HepG2 (cell line): ENCODE results near the gene DNAJC19. TPM values are rescaled to one million over a fixed set of nuclear protein-coding genes. Genes with fewer than 3 reads are reported as not detected.
A peak's percentile ranks its signal among the peaks of the same experiment; 100 is the strongest.
"Not testable (repeated sequence)": the region's sequence is repeated elsewhere in the genome, so short reads cannot be mapped to it uniquely, and the experiment has no call there.

Source experiments
- ATAC-seq: fragments of 200-7000 bp; cut with Tn5 transposase; 3 replicates; pipeline ENCODE4 v1.9.1; 2020; ENCODE audit warnings: mild to moderate bottlenecking, moderate library complexity
- BruUV-seq: library from RNA; stranded (reverse); fragments of 400-500 nt; replicated peaks from 2 replicates; lab custom pipeline; 2021; lab: Mats Ljungman, UMichigan
- CTCF ChIA-PET: fragments of 300-600 bp; formaldehyde crosslinking; extraction: SDS; loops from one replicate; lab custom pipeline; 2021; ENCODE audit warnings: low total read pairs, inconsistent platforms, low intra/inter-chr PET ratio; lab: Yijun Ruan, JAX
- POLR2A ChIA-PET: fragments of 350-600 bp; sonication (Branson Sonifier 250); formaldehyde crosslinking; loops from one replicate; lab custom pipeline; 2020; ENCODE audit warnings: antibody characterized with exemption, inconsistent platforms; lab: Yijun Ruan, JAX
- DNase-seq: peaks from one replicate; pipeline ENCODE4 v3.0.0-alpha.2; 2015; ENCODE audit warnings: low spot score
- FAIRE-seq: peaks from 3 replicates; lab custom pipeline; 2011; peaks lifted over from hg19 to GRCh38; lab: Jason Lieb, UNC
- H2AFZ ChIP-seq: one replicate; pipeline ENCODE4 v1.6.1; 2011; ENCODE audit warnings: low read length, inconsistent platforms
- H3K27ac ChIP-seq: fragments of 300-600 bp; 3 replicates; pipeline ENCODE4 v1.8.0; 2011; ENCODE audit warnings: mixed run types, mild to moderate bottlenecking, mixed read lengths, low read length, inconsistent platforms; ENCODE audit not compliant: insufficient read depth; ENCODE audit errors: extremely low read length
- H3K27me3 ChIP-seq, 2 experiments: fragments of 200-600 bp in 1 of 2; 2 replicates in 1 of 2; 3 replicates in 1 of 2; pipeline versions ENCODE4 v1.6.0 to v1.8.0; 2011; ENCODE audit warnings: low read length in 2 of 2, mild to moderate bottlenecking in 2 of 2, moderate library complexity in 2 of 2, inconsistent platforms in 1 of 2; ENCODE audit not compliant: insufficient read depth in 2 of 2, control insufficient read depth in 1 of 2
- H3K36me3 ChIP-seq, 2 experiments: fragments of 200-600 bp in 1 of 2; replicated peaks in 1 of 2; 2 replicates in 1 of 2; 3 replicates in 1 of 2; pipeline versions ENCODE4 v1.5.1 to v1.8.0; 2011; ENCODE audit warnings: low read length in 2 of 2, inconsistent platforms in 1 of 2; ENCODE audit not compliant: insufficient read depth in 2 of 2, control insufficient read depth in 1 of 2
- H3K4me1 ChIP-seq: 2 replicates; pipeline ENCODE4 v1.5.1; 2012; ENCODE audit warnings: low read length, inconsistent platforms; ENCODE audit not compliant: insufficient read depth
- H3K4me2 ChIP-seq: 2 replicates; pipeline ENCODE4 v1.6.0; 2011; ENCODE audit warnings: low read depth, low read length, inconsistent platforms
- H3K4me3 ChIP-seq, 3 experiments: fragments of 200-600 bp in 1 of 3; sonication (generic), shearing (Covaris generic) in 1 of 3; replicated peaks in 1 of 3; 2 replicates each; pipeline ENCODE4 v1.5.1; 2011 to 2016; ENCODE audit warnings: low read length in 3 of 3, inconsistent platforms in 2 of 3, low read depth in 2 of 3, mild to moderate bottlenecking in 2 of 3, control low read depth in 1 of 3, mixed read lengths in 1 of 3; ENCODE audit not compliant: insufficient read depth in 1 of 3
- H3K79me2 ChIP-seq: one replicate; pipeline ENCODE4 v1.6.1; 2011; ENCODE audit warnings: low read length, inconsistent platforms; ENCODE audit not compliant: insufficient read depth
- H3K9ac ChIP-seq: 2 replicates; pipeline ENCODE4 v1.6.0; 2011; ENCODE audit warnings: mild to moderate bottlenecking, low read depth, low read length, inconsistent platforms; ENCODE audit not compliant: insufficient read depth
- H3K9me3 ChIP-seq: 2 replicates; pipeline ENCODE4 v1.5.1; 2012; ENCODE audit warnings: mild to moderate bottlenecking, low read length
- H4K20me1 ChIP-seq: 2 replicates; pipeline ENCODE4 v1.6.0; 2011; ENCODE audit warnings: inconsistent platforms, mild to moderate bottlenecking, low read length, moderate library complexity; ENCODE audit not compliant: insufficient read depth
- KLF15 ChIP-seq: sonication (generic); formaldehyde crosslinking; IDR thresholded peaks from 2 replicates; pipeline ENCODE4 v1.8.1; 2023; ENCODE audit warnings: borderline replicate concordance, mild to moderate bottlenecking, inconsistent platforms, missing genetic modification reagents, mixed read lengths
- MEIS1 ChIP-seq: sonication (generic); formaldehyde crosslinking; IDR thresholded peaks from 2 replicates; pipeline ENCODE4 v1.9.0; 2021; ENCODE audit warnings: mild to moderate bottlenecking, missing genetic modification reagents, moderate library complexity, borderline replicate concordance
- POLR2AphosphoS2 ChIP-seq: IDR thresholded peaks from 2 replicates; pipeline ENCODE4 v1.6.1; 2011; ENCODE audit warnings: low read depth, low read length, improper control_type of control experiment
- WGBS: methylation state at CpG from one replicate; pipeline ENCODE4 v1.1.6; 2017; ENCODE audit warnings: low lambda C conversion rate; 5-methylcytosine and 5-hydroxymethylcytosine counted together
- in situ Hi-C: cut with HindIII; loops from 2 replicates; pipeline ENCODE4 v1.10.0; 2017; ENCODE audit warnings: low pct_unique_long_range_greater_than_20kb; ENCODE audit not compliant: extremely low pct_ligation_motif_present
- intact Hi-C: fragments of 100-400 bp; cut with micrococcal nuclease; formaldehyde crosslinking; loops from one replicate; pipeline ENCODE4 v1.10.0; 2022; ENCODE audit not compliant: unreplicated experiment
- polyA plus RNA-seq, 8 experiments: library from polyadenylated mRNA; depleted of rRNA in 3 of 8; stranded (reverse) in 7 of 8; unstranded in 1 of 8; fragments of >200 nt; fragmentation: Illumina TruSeq in 4 of 8; extraction: Trizol in 4 of 8; gene quantifications; 2 replicates each; pipeline versions ENCODE4 v1.2.1 to v1.2.3, GENCODE V29; 2011 to 2016; ENCODE audit warnings: low read depth in 4 of 8, missing spikeins in 1 of 8, mixed read lengths in 1 of 8; ENCODE audit not compliant: insufficient read depth in 1 of 8
- total RNA-seq, 5 experiments: library from RNA; depleted of rRNA; stranded (reverse); fragments of >200 nt; fragmentation: Illumina TruSeq; extraction: Trizol; gene quantifications; 2 replicates each; pipeline ENCODE4 v1.2.3, GENCODE V29; 2016; ENCODE audit warnings: low read depth in 1 of 5

The DNAJC19 gene
- total and polyA plus RNA-seq, 2 of the 13 experiments (the other 11 are each of a cell fraction or from before 2014, with no cell fraction given) = 51.1 to 75.8 TPM

- BruUV-seq = no TSS peak
- no peak for TF ChIP-seq MEIS1 (CRISPR knock-in tag)
- TF ChIP-seq KLF15 = no peak
- peak; percentile 55; the same call in 1 of the 2 replicates for TF ChIP-seq POLR2AphosphoS2
- intact Hi-C loops (loop anchor here (5.0 to 10.0 kb wide), 3 partner anchors 75 to 383 kb away; partner anchors contain the start of genes FXR1 and TTC14), in situ Hi-C loops (loop anchor here (25.0 kb wide), 1 partner anchor 375 kb away; the partner anchor contains the start of gene TTC14)
- Histone ChIP-seq H3K27me3 (no peaks in the 10 kb centered on the region; a peak in 1 of 5 replicates), H2AFZ (no peak overlapping the region), H3K4me3 (no peak overlapping the region), H3K9ac (no peak overlapping the region), H4K20me1 (no peaks in the 10 kb centered on the region), H3K9me3 (no peaks in the 10 kb centered on the region), H3K79me2 (peaks cover 10% of the 10 kb centered on the region), H3K36me3 (peaks cover 2 to 9% of the 10 kb centered on the region in 2 experiments; a peak in 3 of 5 replicates), H3K27ac (no peak overlapping the region), H3K4me2 (no peak overlapping the region), H3K4me1 (peaks cover 27% of the 10 kb centered on the region)
- 96% methylated on average over 2 of the region's 2 CpGs for WGBS
- no peak for FAIRE-seq
- no peak for ATAC-seq
- DNase-seq = no peak
- POLR2A ChIA-PET = no interaction called here
- CTCF ChIA-PET = no interaction called here
Measured at GRCh38 chr3:180987344-180987743, 2.2 kb downstream of the DNAJC19 start.

GRCh38 chr3:180986366-180986765 is 3.2 kb downstream of the DNAJC19 start:
- H3K9ac ChIP-seq, FAIRE-seq, CTCF ChIA-PET, DNase-seq, H3K27me3 ChIP-seq, BruUV-seq, POLR2A ChIA-PET, H2AFZ ChIP-seq, ATAC-seq, H3K4me2 ChIP-seq, H3K27ac ChIP-seq, H3K4me3 ChIP-seq, H4K20me1 ChIP-seq, H3K9me3 ChIP-seq, H3K36me3 ChIP-seq: not testable (repeated sequence)
- Histone ChIP-seq H3K4me1 (peaks cover 27% of the 10 kb centered on the region), H3K79me2 (peaks cover 10% of the 10 kb centered on the region)
- intact Hi-C loops (loop anchor here (5.0 to 10.0 kb wide), 3 partner anchors 74 to 382 kb away; partner anchors contain the start of genes FXR1 and TTC14), in situ Hi-C loops (loop anchor here (25.0 kb wide), 1 partner anchor 374 kb away; the partner anchor contains the start of gene TTC14)
- 97% methylated on average over 10 of the region's 10 CpGs for WGBS
